H9 (cell line): ENCODE results near the gene TUBA4A. TPM values are rescaled to one million over a fixed set of nuclear protein-coding genes. Genes with fewer than 3 reads are reported as not detected.

Experiments
- DNase-seq: peaks from one replicate; pipeline ENCODE4 v3.0.0-alpha.2; 2017
- H2AFZ ChIP-seq: one replicate; pipeline ENCODE4 v1.6.1; 2013; ENCODE audit warnings: mild to moderate bottlenecking, low read length, control low read depth, moderate library complexity
- H2AK5ac ChIP-seq: 2 replicates; pipeline ENCODE4 v1.6.1; 2013; ENCODE audit warnings: low read length, control low read depth, mixed read lengths; ENCODE audit not compliant: insufficient read length
- H2BK120ac ChIP-seq: one replicate; pipeline ENCODE4 v1.6.1; 2013; ENCODE audit warnings: low read depth, mild to moderate bottlenecking, low read length, control low read depth, inconsistent platforms; ENCODE audit not compliant: poor library complexity, severe bottlenecking
- H2BK12ac ChIP-seq: 2 replicates; pipeline ENCODE4 v1.6.1; 2013; ENCODE audit warnings: low read length, control low read depth, mixed read lengths, low read depth; ENCODE audit not compliant: insufficient read length
- H2BK15ac ChIP-seq: 2 replicates; pipeline ENCODE4 v1.6.1; 2013; ENCODE audit warnings: low read depth, low read length, control low read depth
- H2BK20ac ChIP-seq: one replicate; pipeline ENCODE4 v1.6.1; 2013; ENCODE audit warnings: low read depth, mild to moderate bottlenecking, low read length, control low read depth, inconsistent platforms; ENCODE audit not compliant: poor library complexity, severe bottlenecking
- H2BK5ac ChIP-seq: 2 replicates; pipeline ENCODE4 v1.6.1; 2013; ENCODE audit warnings: low read length, control low read depth, mixed read lengths; ENCODE audit not compliant: insufficient read length
- H3K14ac ChIP-seq: 2 replicates; pipeline ENCODE4 v1.6.1; 2013; ENCODE audit warnings: low read length, control low read depth; ENCODE audit not compliant: insufficient read depth
- H3K18ac ChIP-seq: 2 replicates; pipeline ENCODE4 v1.6.1; 2013; ENCODE audit warnings: low read depth, mild to moderate bottlenecking, mixed read lengths, low read length, control low read depth; ENCODE audit not compliant: insufficient read length
- H3K23ac ChIP-seq: 2 replicates; pipeline ENCODE4 v1.6.1; 2013; ENCODE audit warnings: low read length, control low read depth, mixed read lengths, low read depth; ENCODE audit not compliant: insufficient read length
- H3K23me2 ChIP-seq: 2 replicates; pipeline ENCODE4 v1.6.1; 2013; ENCODE audit warnings: low read depth, mild to moderate bottlenecking, mixed read lengths, low read length, control low read depth; ENCODE audit not compliant: insufficient read length, poor library complexity, severe bottlenecking
- H3K27ac ChIP-seq: 2 replicates; pipeline ENCODE4 v1.5.1; 2013; ENCODE audit warnings: low read length, control low read depth, mixed read lengths, low read depth; ENCODE audit not compliant: insufficient read length
- H3K27me3 ChIP-seq: 2 replicates; pipeline ENCODE4 v1.6.1; 2013; ENCODE audit warnings: low read length, control low read depth, inconsistent platforms; ENCODE audit not compliant: insufficient read depth
- H3K4ac ChIP-seq: 2 replicates; pipeline ENCODE4 v1.6.1; 2013; ENCODE audit warnings: low read depth, mild to moderate bottlenecking, control low read depth, inconsistent platforms, low read length, moderate library complexity
- H3K4me1 ChIP-seq: 2 replicates; pipeline ENCODE4 v1.6.1; 2013; ENCODE audit warnings: low read length, control low read depth, inconsistent platforms; ENCODE audit not compliant: insufficient read depth
- H3K4me2 ChIP-seq: 2 replicates; pipeline ENCODE4 v1.6.1; 2013; ENCODE audit warnings: low read length, control low read depth, mixed read lengths; ENCODE audit not compliant: insufficient read length, insufficient read depth
- H3K56ac ChIP-seq: 2 replicates; pipeline ENCODE4 v1.6.1; 2013; ENCODE audit warnings: low read depth, mild to moderate bottlenecking, mixed read lengths, low read length, control low read depth; ENCODE audit not compliant: insufficient read length
- H3K79me1 ChIP-seq: 2 replicates; pipeline ENCODE4 v1.6.1; 2013; ENCODE audit warnings: low read depth, mild to moderate bottlenecking, moderate library complexity, low read length, control low read depth, inconsistent platforms; ENCODE audit not compliant: insufficient read depth, poor library complexity, severe bottlenecking
- H3K79me2 ChIP-seq: 2 replicates; pipeline ENCODE4 v1.6.1; 2013; ENCODE audit warnings: low read length, control low read depth, inconsistent platforms; ENCODE audit not compliant: insufficient read depth
- H3K9ac ChIP-seq: 2 replicates; pipeline ENCODE4 v1.6.1; 2013; ENCODE audit warnings: low read length, control low read depth, mixed read lengths; ENCODE audit not compliant: insufficient read length; ENCODE audit errors: extremely low read depth
- H3K9me3 ChIP-seq: one replicate; pipeline ENCODE4 v1.6.1; 2013; ENCODE audit warnings: low read depth, low read length, inconsistent platforms; ENCODE audit not compliant: control insufficient read depth
- H3T11ph ChIP-seq: one replicate; pipeline ENCODE4 v1.6.1; 2013; ENCODE audit warnings: mild to moderate bottlenecking, low read length, control low read depth, inconsistent platforms
- H4K20me1 ChIP-seq: one replicate; pipeline ENCODE4 v1.6.1; 2013; ENCODE audit not compliant: control insufficient read depth, insufficient read length, insufficient read depth
- H4K5ac ChIP-seq: 2 replicates; pipeline ENCODE4 v1.6.1; 2013; ENCODE audit warnings: low read depth, mild to moderate bottlenecking, mixed read lengths, low read length, control low read depth; ENCODE audit not compliant: insufficient read length
- H4K8ac ChIP-seq: replicated peaks from 2 replicates; pipeline ENCODE4 v1.6.1; 2013; ENCODE audit warnings: low read length, control low read depth, mixed read lengths, low read depth; ENCODE audit not compliant: insufficient read length
- H4K91ac ChIP-seq: 2 replicates; pipeline ENCODE4 v1.6.1; 2013; ENCODE audit warnings: low read depth, mild to moderate bottlenecking, moderate library complexity, mixed read lengths, low read length, control low read depth; ENCODE audit not compliant: insufficient read length
- H3K27ac Mint-ChIP-seq, 3 experiments: 2 replicates in 2 of 3; 3 replicates in 1 of 3; pipeline ENCODE4 v1.8.0; 2020 to 2021; ENCODE audit warnings: mixed read lengths in 3 of 3, mild to moderate bottlenecking in 1 of 3, moderate library complexity in 1 of 3
- H3K27me3 Mint-ChIP-seq: 2 replicates; pipeline ENCODE4 v1.8.0; 2021; ENCODE audit warnings: low read depth, mild to moderate bottlenecking, moderate library complexity, mixed read lengths
- H3K36me3 Mint-ChIP-seq, 3 experiments: 2 replicates in 2 of 3; 3 replicates in 1 of 3; pipeline ENCODE4 v1.8.0; 2020 to 2021; ENCODE audit warnings: low read depth in 3 of 3, mixed read lengths in 3 of 3; ENCODE audit not compliant: insufficient read depth in 1 of 3
- H3K4me1 Mint-ChIP-seq, 2 experiments: 2 replicates each; pipeline ENCODE4 v1.8.0; 2020; ENCODE audit warnings: mixed read lengths in 2 of 2
- H3K4me3 Mint-ChIP-seq, 2 experiments: 2 replicates in 1 of 2; 3 replicates in 1 of 2; pipeline ENCODE4 v1.8.0; 2020 to 2021; ENCODE audit warnings: mild to moderate bottlenecking in 2 of 2, mixed read lengths in 2 of 2, moderate library complexity in 1 of 2
- H3K9me3 Mint-ChIP-seq, 2 experiments: 2 replicates in 1 of 2; 3 replicates in 1 of 2; pipeline ENCODE4 v1.8.0; 2020; ENCODE audit warnings: mild to moderate bottlenecking in 2 of 2, mixed read lengths in 2 of 2, moderate library complexity in 1 of 2
- CTCF ChIP-seq: fragments of 200-600 bp; sonication (generic); conservative IDR thresholded peaks from 3 replicates; pipeline ENCODE4 v1.8.0; 2021; ENCODE audit warnings: antibody characterized with exemption, mild to moderate bottlenecking
- WGBS: extraction: QIAGEN DNeasy Blood & Tissue Kit; methylation state at CpG from one replicate; pipeline ENCODE4 v1.1.7; 2013; ENCODE audit warnings: missing lambda C conversion rate, low lambda C conversion rate, mixed read lengths; ENCODE audit not compliant: insufficient read length; ENCODE audit errors: extremely low coverage; 5-methylcytosine and 5-hydroxymethylcytosine counted together
- total RNA-seq: library from RNA; stranded (reverse); gene quantifications from 2 replicates; pipeline ENCODE4 v1.2.1, GENCODE V29; 2021

TUBA4A gene
- total RNA-seq, 1 experiment from 2014 or later: 25.5 TPM

GRCh38 chr2:219270055-219270372, 16.3 kb upstream of the TUBA4A start:
- Histone ChIP-seq H2BK15ac (no peak overlapping the region), H2BK5ac (no peak overlapping the region), H2AFZ (no peak overlapping the region), H3K23me2 (no peaks in the 10 kb centered on the region), H3K18ac (no peak overlapping the region), H3K9me3 (no peaks in the 10 kb centered on the region), H2BK12ac (no peak overlapping the region), H3T11ph (no peak overlapping the region), H4K8ac (no peak overlapping the region), H4K91ac (no peak overlapping the region), H4K5ac (no peak overlapping the region), H3K4ac (no peak overlapping the region), H3K27ac (no peak overlapping the region), H2AK5ac (no peak overlapping the region), H3K4me1 (peaks cover 4% of the 10 kb centered on the region; the same call in 1 of the 2 replicates), H3K4me2 (no peak overlapping the region), H3K27me3 (no peaks in the 10 kb centered on the region), H3K9ac (no peak overlapping the region), H2BK120ac (no peak overlapping the region), H3K79me1 (no peaks in the 10 kb centered on the region), H2BK20ac (no peak overlapping the region), H3K23ac (no peak overlapping the region), H3K14ac (no peak overlapping the region), H3K79me2 (no peaks in the 10 kb centered on the region), H4K20me1 (no peaks in the 10 kb centered on the region), H3K56ac (no peak overlapping the region)
- no peak for DNase-seq
- no peak overlapping the region for H3K4me3 Mint-ChIP-seq
- no peaks in the 10 kb centered on the region for H3K36me3 Mint-ChIP-seq
- TF ChIP-seq CTCF: no peak
- peaks cover 39% of the 10 kb centered on the region for H3K27me3 Mint-ChIP-seq
- H3K4me1 Mint-ChIP-seq: peaks cover 12 to 17% of the 10 kb centered on the region in 2 experiments
- no peaks in the 10 kb centered on the region for H3K9me3 Mint-ChIP-seq
- H3K27ac Mint-ChIP-seq: no peak overlapping the region
- no CpG with 5 or more reads among the region's 5 CpGs for WGBS
